Spleen (tissue), 13 donors: ENCODE results near the gene CALM3. TPM values are rescaled to one million over a fixed set of nuclear protein-coding genes. Genes with fewer than 3 reads are reported as not detected.

Experiments
- DNase-seq: peaks from one replicate; pipeline ENCODE4 v3.0.0-alpha.2; 2020
- H3K27ac ChIP-seq, 8 donors: fragments of 200-600 bp; sonication (generic) in 7 of 8; 1 replicate in 4 of 8; 2 replicates in 4 of 8; pipeline versions ENCODE4 v1.5.0 to v1.8.0; 2016 to 2021; ENCODE audit warnings: inconsistent platforms in 4 of 8, mild to moderate bottlenecking in 4 of 8, moderate library complexity in 1 of 8
- H3K27me3 ChIP-seq, 7 donors: fragments of 200-600 bp; sonication (generic) in 6 of 7; replicated peaks in 1 of 7; 1 replicate in 4 of 7; 2 replicates in 3 of 7; pipeline versions ENCODE4 v1.5.0 to v1.8.0; 2016 to 2021; ENCODE audit warnings: inconsistent platforms in 3 of 7, mild to moderate bottlenecking in 1 of 7
- H3K36me3 ChIP-seq, 6 donors: fragments of 200-600 bp; sonication (generic) in 5 of 6; 1 replicate in 4 of 6; 2 replicates in 2 of 6; pipeline versions ENCODE4 v1.5.0 to v1.8.0; 2016 to 2021; ENCODE audit warnings: inconsistent platforms in 2 of 6
- H3K4me1 ChIP-seq, 6 donors: fragments of 200-600 bp; sonication (generic) in 5 of 6; 1 replicate in 3 of 6; 2 replicates in 3 of 6; pipeline versions ENCODE4 v1.5.0 to v1.8.0; 2016 to 2021; ENCODE audit warnings: inconsistent platforms in 3 of 6
- H3K4me3 ChIP-seq, 8 donors: fragments of 200-600 bp; sonication (generic) in 7 of 8; 1 replicate in 4 of 8; 2 replicates in 4 of 8; pipeline versions ENCODE4 v1.5.0 to v1.8.0; 2016 to 2021; ENCODE audit warnings: inconsistent platforms in 4 of 8, mild to moderate bottlenecking in 4 of 8, moderate library complexity in 2 of 8
- H3K9me3 ChIP-seq, 8 donors: fragments of 200-600 bp; sonication (generic) in 7 of 8; 1 replicate in 4 of 8; 2 replicates in 4 of 8; pipeline versions ENCODE4 v1.5.0 to v1.8.0; 2016 to 2021; ENCODE audit warnings: inconsistent platforms in 4 of 8
- POLR2A ChIP-seq, 3 donors: fragments of 450-650 bp; IDR thresholded peaks; one replicate each; pipeline ENCODE4 v1.5.1; 2017; ENCODE audit warnings: antibody characterized with exemption in 3 of 3, mild to moderate bottlenecking in 1 of 3
- POLR2AphosphoS5 ChIP-seq, 3 donors: sonication (generic); formaldehyde crosslinking; IDR thresholded peaks; one replicate each; pipeline ENCODE4 v1.5.1; 2017; ENCODE audit warnings: antibody characterized with exemption in 3 of 3
- WGBS, 5 donors: extraction: QIAGEN DNeasy Blood & Tissue Kit in 3 of 5; methylation state at CpG; one replicate each; pipeline versions ENCODE4 v1.1.5 to v1.1.7; 2013 to 2018; 5-methylcytosine and 5-hydroxymethylcytosine counted together
- intact Hi-C: fragments of 100-400 bp; cut with DNase I; formaldehyde crosslinking; loops from one replicate; pipeline ENCODE4 v1.15.0; 2023; ENCODE audit warnings: low total_unique reads
- long read RNA-seq, 2 donors: transcript quantifications; one replicate each; lab custom pipeline, GENCODE V29; 2026
- polyA plus RNA-seq, 3 donors: library from polyadenylated mRNA; stranded (reverse); fragments of 200-250 nt; gene quantifications; one replicate each; pipeline ENCODE4 v1.2.1, GENCODE V29; 2013
- total RNA-seq, 7 donors: library from RNA; depleted of rRNA in 3 of 7; stranded (reverse); fragments of >200 nt in 3 of 7; fragmentation: NEBNext Ultra II Directional in 4 of 7; extraction: Animal tissue kit (Norgen Biotek cat#: 25700) in 4 of 7; gene quantifications; one replicate each; pipeline versions ENCODE4 v1.1.0 to v1.2.1, GENCODE V29; 2016 to 2021
- TF ChIP-seq, protein P1 (sequence below), 11 experiments: fragments of 200-600 bp in 7 of 11; fragments of 450-650 bp in 4 of 11; sonication (generic) in 4 of 11; IDR thresholded peaks in 8 of 11; conservative IDR thresholded peaks in 3 of 11; 1 replicate in 7 of 11; 2 replicates in 4 of 11; pipeline versions ENCODE4 v1.4.0 to v1.8.0; 2016 to 2021; ENCODE audit warnings: antibody characterized with exemption in 11 of 11, inconsistent platforms in 4 of 11, mild to moderate bottlenecking in 1 of 11
- donor health status: healthy with polysubstance abuse.
- donor health status: DM: no; HTN: no; CAD: no; lungs with moderate emphysema.
- donor health status: DM: no; HTN: no; CAD: no.
- donor health status: Bipolar disorder and iron deficiency.
- donor health status: healthy.
- donor health status: DM: no; HTN: no; CAD: no.
- donor health status: DM: yes; HTN: yes; CAD: no.

The CALM3 gene
- total RNA-seq: 100 to 1,000 TPM; 121 to 197 (median 143) TPM
- 100 to 1,000 TPM in 2 of 3 donors, 10 to 100 TPM in 1; 78.1 to 167 (median 111) TPM for polyA plus RNA-seq
- long read RNA-seq, donor 1, transcript CALM3-201 (6 exons, 2,289 nt): major isoform, 190 of 252 reads
- long read RNA-seq, donor 1, transcript CALM3-207 (4 exons, 721 nt): minor isoform, 12 of 252 reads
- long read RNA-seq, donor 1, partial matches to known transcripts: 29 of 252 reads
- long read RNA-seq, donor 1, other reads (novel, unspliced or antisense): 14 of 252 reads
- long read RNA-seq, donor 2, transcript CALM3-207 (4 exons, 721 nt): minor isoform, 8 of 165 reads
- long read RNA-seq, donor 2, transcript CALM3-201 (6 exons, 2,289 nt): major isoform, 129 of 165 reads
- long read RNA-seq, donor 2, partial matches to known transcripts: 24 of 165 reads
- long read RNA-seq, donor 2, other reads (novel, unspliced or antisense): 0 of 165 reads

DNA sequence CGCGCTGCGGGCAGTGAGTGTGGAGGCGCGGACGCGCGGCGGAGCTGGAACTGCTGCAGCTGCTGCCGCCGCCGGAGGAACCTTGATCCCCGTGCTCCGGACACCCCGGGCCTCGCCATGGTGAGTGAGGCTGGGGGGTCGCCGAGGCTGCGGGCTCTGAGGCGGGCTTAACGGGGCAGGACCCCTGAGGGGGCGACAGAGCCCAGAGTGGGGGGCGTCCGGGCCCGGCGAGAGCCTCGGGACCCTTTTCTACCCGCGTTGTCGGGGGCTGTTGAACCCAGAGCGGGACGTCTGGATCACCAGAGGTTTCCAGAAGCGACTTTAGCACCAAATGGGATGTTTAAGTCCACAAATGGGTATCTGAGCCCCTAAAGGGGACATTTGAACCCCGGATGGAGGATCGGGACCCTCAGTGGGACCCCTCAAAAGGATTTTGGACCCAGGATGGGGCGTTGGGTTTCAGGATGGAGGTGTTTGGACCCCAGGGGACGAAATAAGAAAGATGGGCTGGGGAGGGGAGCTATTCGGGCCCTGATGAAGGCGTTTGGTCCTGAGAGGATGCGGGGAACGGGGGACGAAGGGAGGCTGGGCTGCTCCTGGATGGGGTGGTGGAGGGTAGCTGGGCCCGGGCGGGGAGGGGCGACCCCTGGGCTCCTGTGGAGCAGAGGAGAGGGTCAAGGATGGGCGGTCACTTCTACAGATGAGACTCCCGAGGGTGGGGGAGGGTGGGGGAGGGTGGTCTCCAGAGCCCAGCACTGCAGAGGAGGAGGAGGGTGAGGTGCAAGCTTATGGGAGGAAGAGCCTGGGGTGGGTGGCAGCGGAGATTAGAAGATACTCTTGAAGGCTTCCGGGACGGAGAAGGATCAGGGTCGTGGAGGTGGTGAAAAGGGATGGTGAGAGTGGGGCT is at the start of gene CALM3:
TSS of gene CALM3 (plus strand) at position 13 of the 907 bp plus-strand sequence. CDS start at position 118, 105 bp downstream.
- TF ChIP-seq, protein P1, sequence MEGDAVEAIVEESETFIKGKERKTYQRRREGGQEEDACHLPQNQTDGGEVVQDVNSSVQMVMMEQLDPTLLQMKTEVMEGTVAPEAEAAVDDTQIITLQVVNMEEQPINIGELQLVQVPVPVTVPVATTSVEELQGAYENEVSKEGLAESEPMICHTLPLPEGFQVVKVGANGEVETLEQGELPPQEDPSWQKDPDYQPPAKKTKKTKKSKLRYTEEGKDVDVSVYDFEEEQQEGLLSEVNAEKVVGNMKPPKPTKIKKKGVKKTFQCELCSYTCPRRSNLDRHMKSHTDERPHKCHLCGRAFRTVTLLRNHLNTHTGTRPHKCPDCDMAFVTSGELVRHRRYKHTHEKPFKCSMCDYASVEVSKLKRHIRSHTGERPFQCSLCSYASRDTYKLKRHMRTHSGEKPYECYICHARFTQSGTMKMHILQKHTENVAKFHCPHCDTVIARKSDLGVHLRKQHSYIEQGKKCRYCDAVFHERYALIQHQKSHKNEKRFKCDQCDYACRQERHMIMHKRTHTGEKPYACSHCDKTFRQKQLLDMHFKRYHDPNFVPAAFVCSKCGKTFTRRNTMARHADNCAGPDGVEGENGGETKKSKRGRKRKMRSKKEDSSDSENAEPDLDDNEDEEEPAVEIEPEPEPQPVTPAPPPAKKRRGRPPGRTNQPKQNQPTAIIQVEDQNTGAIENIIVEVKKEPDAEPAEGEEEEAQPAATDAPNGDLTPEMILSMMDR (IDR thresholded peaks at IDR 0.05 in 8 of 11, conservative IDR thresholded peaks at IDR 0.05 in 3 of 11): no peak
- TF ChIP-seq POLR2AphosphoS5 (IDR thresholded peaks at IDR 0.05) (peak in 2 of 3 donors; percentile 61 to 68), POLR2A (IDR thresholded peaks at IDR 0.05) (peak in 1 of 3 donors; percentile 80)
- 0 to 1% (median 1%) methylated on average over 25 to 51 of the region's 51 CpGs for WGBS, 5 donors
- Histone ChIP-seq H3K27me3 (no peaks in the 10 kb centered on the region), H3K27ac (peak within 1 kb of the TSS; percentile 96 to 99 (median 99)), H3K9me3 (peaks cover 0 to 21% (median 17%) of the 10 kb centered on the region in 8 donors), H3K4me3 (peak within 1 kb of the TSS; percentile 86 to 99 (median 94)), H3K4me1 (peaks cover 21 to 62% (median 42%) of the 10 kb centered on the region in 6 donors), H3K36me3 (peaks cover 0 to 23% (median 12%) of the 10 kb centered on the region in 6 donors)
- DNase-seq: no peak
- intact Hi-C loops: no loop called here

DNA sequence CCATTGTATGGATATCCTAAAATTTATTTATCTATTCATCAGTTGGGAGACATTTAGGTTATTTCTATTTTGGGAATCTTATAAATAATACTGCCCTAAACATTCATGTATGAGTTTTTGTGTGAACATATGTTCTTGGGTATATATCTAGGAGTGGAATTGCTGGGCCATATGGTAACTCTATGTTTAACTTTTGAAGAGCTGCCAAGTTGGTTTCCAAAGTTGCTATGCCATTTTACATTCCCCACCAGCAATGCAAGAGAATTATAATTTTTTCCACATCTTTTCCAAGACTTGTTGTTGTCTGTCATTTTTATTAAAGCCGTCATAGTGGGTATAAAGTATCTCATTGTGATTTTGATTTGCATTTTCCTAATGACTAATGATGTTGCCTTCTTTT is 48.2 kb upstream of the CALM3 start:
- Histone ChIP-seq H3K36me3 (no peaks in the 10 kb centered on the region), H3K4me3 (no peak overlapping the region), H3K9me3 (peaks cover 0 to 33% (median 23%) of the 10 kb centered on the region in 8 donors), H3K27me3 (no peaks in the 10 kb centered on the region), H3K27ac (no peak overlapping the region), H3K4me1 (no peaks in the 10 kb centered on the region)
- intact Hi-C loops: no loop called here
- no peak for TF ChIP-seq POLR2A (IDR thresholded peaks at IDR 0.05)
- no peak for TF ChIP-seq POLR2AphosphoS5 (IDR thresholded peaks at IDR 0.05)
- TF ChIP-seq, protein P1 (IDR thresholded peaks at IDR 0.05 in 8 of 11, conservative IDR thresholded peaks at IDR 0.05 in 3 of 11): no peak
- no peak for DNase-seq
- 45 to 97% (median 95%) methylated on average over 1 of the region's 1 CpG for WGBS, 5 donors

DNA sequence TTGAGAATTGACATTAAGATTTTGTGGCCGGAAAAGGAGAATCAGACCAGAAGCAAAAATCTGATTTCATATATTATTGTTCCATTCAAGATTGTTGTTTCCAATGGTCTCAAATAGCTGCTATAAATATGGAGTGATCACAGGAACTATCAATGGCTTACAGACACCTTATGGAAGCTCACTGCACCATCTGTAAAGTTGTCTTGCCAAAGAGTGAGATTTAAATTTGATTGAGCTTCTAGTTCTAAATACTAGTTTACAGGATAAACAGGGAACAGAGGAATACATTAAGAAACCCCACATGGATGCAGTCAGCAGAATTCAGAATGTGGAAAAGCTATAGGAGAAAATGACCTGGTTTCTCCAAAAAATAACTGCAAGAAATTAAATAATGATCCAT is 47.0 kb upstream of the CALM3 start:
- H3K9me3 ChIP-seq: peaks cover 0 to 30% (median 22%) of the 10 kb centered on the region in 8 donors
- DNase-seq: no peak
- intact Hi-C loops: no loop called here
- WGBS, 5 donors: 93 to 100% (median 97%) methylated on average over 1 of the region's 1 CpG
- H3K4me1 ChIP-seq: no peaks in the 10 kb centered on the region
- no peaks in the 10 kb centered on the region for H3K27me3 ChIP-seq
- H3K27ac ChIP-seq: no peak overlapping the region
- no peak overlapping the region for H3K4me3 ChIP-seq
- TF ChIP-seq POLR2AphosphoS5 (IDR thresholded peaks at IDR 0.05): no peak
- TF ChIP-seq, protein P1 (IDR thresholded peaks at IDR 0.05 in 8 of 11, conservative IDR thresholded peaks at IDR 0.05 in 3 of 11): no peak
- no peaks in the 10 kb centered on the region for H3K36me3 ChIP-seq
